ENCODE measurements around the gene REEP2. TPM values are rescaled to one million over a fixed set of nuclear protein-coding genes. Genes with fewer than 3 reads are reported as not detected.

REEP2 gene
- total RNA-seq, 4 donors from 2014 or later, result 0.54 to 3.6 (median 2.0) TPM; not detected in 1

DNA sequence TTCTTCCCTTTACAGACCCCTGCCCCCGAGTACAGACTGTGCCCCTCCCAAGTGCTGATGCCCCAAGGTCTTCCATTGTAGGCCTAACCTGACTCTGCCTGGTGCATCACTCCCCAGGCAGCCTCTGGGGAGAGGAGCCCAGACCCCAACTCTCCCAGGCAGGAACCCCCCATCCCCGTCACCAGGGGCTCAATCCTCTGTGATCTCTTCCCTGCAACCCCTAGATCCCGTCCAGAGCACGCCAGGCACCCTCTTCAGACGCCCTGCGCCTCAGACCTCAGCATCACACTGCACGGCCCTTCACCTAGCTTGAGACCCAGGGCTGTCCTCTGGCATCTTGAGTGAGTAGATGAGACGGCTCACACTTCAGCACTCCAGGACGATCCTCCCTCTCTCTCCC, 20.0 kb downstream of the REEP2 start:
- H3K36me3 ChIP-seq, result no peaks in the 10 kb centered on the region
- no peak overlapping the region for H3K27ac ChIP-seq
- no peak for DNase-seq
- H3K4me3 ChIP-seq (replicated peaks in 1 of 3), result no peak overlapping the region
- H3K4me1 ChIP-seq, result peaks cover 4 to 18% of the 10 kb centered on the region in 2 donors
- TF ChIP-seq, protein P1, sequence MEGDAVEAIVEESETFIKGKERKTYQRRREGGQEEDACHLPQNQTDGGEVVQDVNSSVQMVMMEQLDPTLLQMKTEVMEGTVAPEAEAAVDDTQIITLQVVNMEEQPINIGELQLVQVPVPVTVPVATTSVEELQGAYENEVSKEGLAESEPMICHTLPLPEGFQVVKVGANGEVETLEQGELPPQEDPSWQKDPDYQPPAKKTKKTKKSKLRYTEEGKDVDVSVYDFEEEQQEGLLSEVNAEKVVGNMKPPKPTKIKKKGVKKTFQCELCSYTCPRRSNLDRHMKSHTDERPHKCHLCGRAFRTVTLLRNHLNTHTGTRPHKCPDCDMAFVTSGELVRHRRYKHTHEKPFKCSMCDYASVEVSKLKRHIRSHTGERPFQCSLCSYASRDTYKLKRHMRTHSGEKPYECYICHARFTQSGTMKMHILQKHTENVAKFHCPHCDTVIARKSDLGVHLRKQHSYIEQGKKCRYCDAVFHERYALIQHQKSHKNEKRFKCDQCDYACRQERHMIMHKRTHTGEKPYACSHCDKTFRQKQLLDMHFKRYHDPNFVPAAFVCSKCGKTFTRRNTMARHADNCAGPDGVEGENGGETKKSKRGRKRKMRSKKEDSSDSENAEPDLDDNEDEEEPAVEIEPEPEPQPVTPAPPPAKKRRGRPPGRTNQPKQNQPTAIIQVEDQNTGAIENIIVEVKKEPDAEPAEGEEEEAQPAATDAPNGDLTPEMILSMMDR (IDR thresholded peaks at IDR 0.05), result no peak
- TF ChIP-seq POLR2A (IDR thresholded peaks at IDR 0.05), result no peak
- 76 to 78% methylated on average over 9 of the region's 9 CpGs for WGBS, 2 donors
- no peaks in the 10 kb centered on the region for H3K27me3 ChIP-seq
- H3K9me3 ChIP-seq, result no peaks in the 10 kb centered on the region
- intact Hi-C loops (cut with DNase I), result no loop called here

DNA sequence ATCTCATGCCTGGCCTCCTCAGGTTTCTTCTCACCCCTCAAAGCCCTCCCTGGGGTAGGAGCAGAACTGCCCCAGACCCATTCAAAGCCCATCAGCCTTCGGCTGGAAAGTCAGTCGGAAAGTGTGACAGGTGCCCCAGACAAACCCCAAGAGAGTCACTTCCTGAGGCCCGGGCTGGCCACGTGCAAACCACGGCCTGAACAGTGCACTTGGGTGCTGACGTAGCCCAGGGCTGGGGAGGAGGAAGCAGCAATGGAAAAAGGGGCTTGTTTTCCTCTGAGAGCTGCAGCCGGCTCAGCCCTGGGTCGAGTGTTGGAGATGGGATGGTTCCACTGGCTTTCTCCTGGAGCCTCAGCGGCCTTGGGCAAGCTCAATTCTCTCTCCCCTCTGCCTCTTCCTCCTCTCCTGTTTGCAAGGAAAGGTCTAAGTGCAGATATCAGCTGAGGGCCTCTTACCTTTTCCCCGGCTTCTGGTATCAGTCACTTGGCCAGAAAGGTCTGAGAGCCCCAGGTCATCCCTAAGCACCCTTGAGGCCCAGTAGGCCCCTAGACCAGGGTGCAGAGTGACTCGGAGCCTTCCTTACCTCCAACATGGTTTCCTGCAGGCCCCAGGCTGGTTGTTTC, 20.6 kb downstream of the REEP2 start:
- H3K27me3 ChIP-seq, result no peaks in the 10 kb centered on the region
- no peaks in the 10 kb centered on the region for H3K9me3 ChIP-seq
- intact Hi-C loops (cut with DNase I), result no loop called here
- no peaks in the 10 kb centered on the region for H3K36me3 ChIP-seq
- DNase-seq, result peak in 1 of 2 donors; percentile 20
- H3K4me3 ChIP-seq (replicated peaks in 1 of 3), result no peak overlapping the region
- H3K4me1 ChIP-seq, result peaks cover 4 to 18% of the 10 kb centered on the region in 2 donors
- 72 to 93% methylated on average over 11 of the region's 11 CpGs for WGBS, 2 donors
- no peak overlapping the region for H3K27ac ChIP-seq
- TF ChIP-seq, protein P1 (IDR thresholded peaks at IDR 0.05), result no peak
- TF ChIP-seq POLR2A (IDR thresholded peaks at IDR 0.05), result no peak

DNA sequence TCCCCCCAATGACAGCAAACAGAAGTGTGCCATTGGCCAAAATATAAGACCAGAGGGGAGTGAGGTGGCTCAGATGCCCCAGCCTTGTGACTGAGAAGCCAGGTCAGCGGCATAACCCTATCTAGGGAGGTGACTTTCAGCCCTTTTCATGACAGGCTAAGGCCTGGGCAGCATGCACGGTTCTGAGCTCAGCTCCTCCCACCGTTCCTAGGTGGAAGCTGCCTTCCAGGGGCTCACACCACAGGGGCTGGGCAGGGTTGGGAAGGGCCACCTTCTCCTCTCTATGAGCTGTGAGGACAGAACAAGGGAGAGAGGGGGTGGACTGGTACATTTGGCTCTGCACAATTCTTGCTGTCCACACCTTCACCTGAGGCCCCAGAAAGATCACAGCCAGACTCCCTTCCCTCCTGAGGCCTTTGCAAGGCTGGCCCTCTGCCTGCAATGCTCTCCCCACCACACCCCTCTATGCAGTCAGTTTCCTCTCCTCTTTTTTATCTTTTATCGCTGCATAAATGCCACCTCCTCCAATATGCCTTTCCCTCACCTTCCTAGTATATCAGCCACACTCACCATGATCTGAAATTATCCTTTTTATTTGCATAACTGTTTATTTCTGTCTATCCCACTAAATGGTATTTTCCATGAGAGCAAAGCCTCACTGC, 21.3 kb downstream of the REEP2 start:
- Histone ChIP-seq H3K4me3 (replicated peaks in 1 of 3) (no peak overlapping the region), H3K36me3 (no peaks in the 10 kb centered on the region), H3K9me3 (no peaks in the 10 kb centered on the region), H3K27ac (no peak overlapping the region), H3K27me3 (no peaks in the 10 kb centered on the region), H3K4me1 (peaks cover 4 to 18% of the 10 kb centered on the region in 2 donors)
- DNase-seq, result no peak
- no peak for TF ChIP-seq POLR2A (IDR thresholded peaks at IDR 0.05)
- TF ChIP-seq, protein P1 (IDR thresholded peaks at IDR 0.05), result no peak
- 84 to 86% methylated on average over 4 of the region's 4 CpGs for WGBS, 2 donors
- intact Hi-C loops (cut with DNase I), result no loop called here

DNA sequence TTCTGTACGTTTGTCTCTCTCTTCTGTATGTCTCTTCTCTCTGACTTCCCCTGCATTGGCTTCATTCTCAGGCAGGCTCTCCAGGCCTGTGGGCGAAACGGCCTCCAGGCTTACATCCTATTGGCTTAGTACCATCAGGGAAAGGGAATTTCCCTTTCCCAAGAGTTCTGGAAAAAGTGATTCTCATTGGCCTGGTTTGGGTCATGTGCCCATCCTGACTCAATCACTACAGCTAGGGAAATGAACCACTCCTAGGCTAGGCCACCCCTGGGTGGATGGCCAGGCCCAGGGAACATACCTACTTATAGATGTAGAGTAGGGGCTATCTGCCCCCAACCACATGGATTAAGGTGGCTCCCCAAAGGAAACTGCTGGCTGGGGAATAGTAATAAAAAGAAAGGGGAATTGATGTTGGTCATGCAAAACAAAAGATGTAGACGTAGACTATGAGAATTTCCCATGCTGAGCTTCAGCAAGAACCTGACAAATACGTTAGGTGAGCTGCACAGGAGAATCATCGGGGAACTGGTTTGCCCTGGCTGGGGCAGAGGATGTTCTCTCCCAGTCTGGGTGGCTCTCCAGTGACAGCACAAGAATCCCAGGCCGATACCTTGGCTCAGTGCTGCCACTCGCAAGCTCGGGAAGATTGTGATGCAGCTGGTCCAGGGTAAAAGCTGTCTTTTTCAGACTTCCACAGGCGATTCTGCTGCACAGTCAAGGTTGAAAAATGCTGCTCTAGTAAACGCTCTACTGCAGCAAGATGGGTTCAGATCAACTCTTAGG, 22.7 kb downstream of the REEP2 start:
- 81 to 88% methylated on average over 11 of the region's 11 CpGs for WGBS, 2 donors
- H3K36me3 ChIP-seq, result peaks cover 0 to under 1% of the 10 kb centered on the region in 2 donors
- H3K9me3 ChIP-seq, result no peaks in the 10 kb centered on the region
- no peak for DNase-seq
- H3K27me3 ChIP-seq, result no peaks in the 10 kb centered on the region
- H3K27ac ChIP-seq, result no peak overlapping the region
- H3K4me1 ChIP-seq, result peaks cover 10 to 24% of the 10 kb centered on the region in 2 donors
- intact Hi-C loops (cut with DNase I), result no loop called here
- no peak overlapping the region for H3K4me3 ChIP-seq (replicated peaks in 1 of 3)
- TF ChIP-seq, protein P1 (IDR thresholded peaks at IDR 0.05), result no peak
- TF ChIP-seq POLR2A (IDR thresholded peaks at IDR 0.05), result no peak

Data from thyroid gland (tissue), 4 donors.